ENCODE measurements around the gene MDN1. TPM values are rescaled to one million over a fixed set of nuclear protein-coding genes. Genes with fewer than 3 reads are reported as not detected.

The MDN1 gene
- total RNA-seq, 1 donor from 2014 or later, result 44.1 TPM

DNA sequence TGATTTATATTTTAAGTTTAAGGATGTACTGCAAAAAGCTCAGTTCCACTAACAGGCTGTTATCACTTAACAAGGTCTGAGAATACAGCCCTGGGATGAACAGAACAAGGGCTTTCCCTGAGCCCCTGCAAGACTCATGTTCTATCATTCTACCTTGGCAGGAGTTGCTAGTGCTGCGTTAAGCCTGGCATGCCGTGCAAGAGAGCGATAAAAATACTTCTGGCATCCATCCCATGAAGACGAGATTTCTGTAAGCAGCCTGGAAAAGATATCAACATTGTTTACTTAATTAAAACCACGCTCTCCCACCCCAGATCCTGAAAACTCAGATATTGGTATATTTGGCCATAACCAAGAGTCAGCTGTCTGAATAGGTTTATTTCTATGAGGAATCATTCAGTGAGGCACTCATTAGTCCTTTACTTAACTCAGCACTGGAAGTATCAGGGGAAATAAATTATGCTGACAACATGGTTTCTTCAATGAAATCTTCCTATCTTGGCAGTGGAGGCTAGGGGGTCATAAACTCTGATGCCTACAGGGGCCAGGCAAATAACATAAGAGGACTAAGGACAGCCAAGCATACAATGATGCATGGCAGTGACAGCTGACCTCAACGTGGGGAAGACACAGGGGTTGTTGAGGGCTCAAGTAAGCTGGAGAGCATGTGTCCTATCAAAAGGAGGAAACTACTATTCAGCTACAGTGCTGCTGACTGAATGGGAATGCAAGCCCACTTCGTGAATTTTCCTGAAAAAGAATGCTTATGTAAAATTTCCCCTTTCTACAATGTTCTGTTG is 143.4 kb downstream of the MDN1 start:
- Mint-ChIP-seq H3K4me3 (ENCODE audit: low read depth) (no peak overlapping the region), H3K27me3 (no peaks in the 10 kb centered on the region), H3K4me1 (ENCODE audit: low read depth) (no peaks in the 10 kb centered on the region), H3K9me3 (ENCODE audit: low read depth) (no peaks in the 10 kb centered on the region), H3K27ac (no peak overlapping the region), H3K36me3 (ENCODE audit: insufficient read depth) (peaks cover 12% of the 10 kb centered on the region)
- TF ChIP-seq, protein P1, sequence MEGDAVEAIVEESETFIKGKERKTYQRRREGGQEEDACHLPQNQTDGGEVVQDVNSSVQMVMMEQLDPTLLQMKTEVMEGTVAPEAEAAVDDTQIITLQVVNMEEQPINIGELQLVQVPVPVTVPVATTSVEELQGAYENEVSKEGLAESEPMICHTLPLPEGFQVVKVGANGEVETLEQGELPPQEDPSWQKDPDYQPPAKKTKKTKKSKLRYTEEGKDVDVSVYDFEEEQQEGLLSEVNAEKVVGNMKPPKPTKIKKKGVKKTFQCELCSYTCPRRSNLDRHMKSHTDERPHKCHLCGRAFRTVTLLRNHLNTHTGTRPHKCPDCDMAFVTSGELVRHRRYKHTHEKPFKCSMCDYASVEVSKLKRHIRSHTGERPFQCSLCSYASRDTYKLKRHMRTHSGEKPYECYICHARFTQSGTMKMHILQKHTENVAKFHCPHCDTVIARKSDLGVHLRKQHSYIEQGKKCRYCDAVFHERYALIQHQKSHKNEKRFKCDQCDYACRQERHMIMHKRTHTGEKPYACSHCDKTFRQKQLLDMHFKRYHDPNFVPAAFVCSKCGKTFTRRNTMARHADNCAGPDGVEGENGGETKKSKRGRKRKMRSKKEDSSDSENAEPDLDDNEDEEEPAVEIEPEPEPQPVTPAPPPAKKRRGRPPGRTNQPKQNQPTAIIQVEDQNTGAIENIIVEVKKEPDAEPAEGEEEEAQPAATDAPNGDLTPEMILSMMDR (IDR thresholded peaks at IDR 0.05; ENCODE audit: unreplicated experiment), result no peak
- no peak for DNase-seq (ENCODE audit: low spot score, unreplicated experiment)

DNA sequence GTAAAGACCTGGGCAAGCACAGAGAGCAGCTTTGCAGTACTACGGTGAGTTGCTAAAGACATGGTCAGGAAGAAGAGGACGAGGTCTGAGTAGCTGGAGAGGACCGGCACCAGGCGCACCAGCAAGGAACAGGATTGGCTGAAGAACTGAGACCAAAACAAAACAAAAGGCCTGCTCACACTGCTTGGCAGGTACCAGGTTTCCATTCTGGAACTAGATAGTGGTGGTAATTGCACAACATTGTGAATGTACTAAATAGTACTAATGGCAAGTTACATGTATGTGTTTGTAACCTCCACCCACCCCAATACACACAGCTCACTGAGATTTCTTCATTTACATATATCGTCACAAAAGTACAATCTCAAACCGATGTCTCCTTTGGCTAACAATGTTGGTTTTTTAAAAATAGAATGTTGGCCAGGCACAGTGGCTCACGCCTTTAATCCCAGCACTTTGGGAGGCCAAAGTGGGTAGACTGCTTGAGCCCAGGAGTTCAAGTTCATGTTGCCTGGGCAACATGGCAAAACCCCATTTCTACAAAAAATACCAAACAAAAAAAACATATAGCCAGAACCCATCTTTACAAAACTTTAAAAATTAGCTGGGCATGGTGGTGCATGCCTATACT is 148.5 kb downstream of the MDN1 start:
- no peaks in the 10 kb centered on the region for H3K27me3 Mint-ChIP-seq
- TF ChIP-seq, protein P1 (IDR thresholded peaks at IDR 0.05; ENCODE audit: unreplicated experiment), result no peak
- no peaks in the 10 kb centered on the region for H3K9me3 Mint-ChIP-seq (ENCODE audit: low read depth)
- no peaks in the 10 kb centered on the region for H3K4me1 Mint-ChIP-seq (ENCODE audit: low read depth)
- H3K4me3 Mint-ChIP-seq (ENCODE audit: low read depth), result no peak overlapping the region
- H3K36me3 Mint-ChIP-seq (ENCODE audit: insufficient read depth), result peaks cover 10% of the 10 kb centered on the region
- no peak overlapping the region for H3K27ac Mint-ChIP-seq
- no peak for DNase-seq (ENCODE audit: low spot score, unreplicated experiment)

DNA sequence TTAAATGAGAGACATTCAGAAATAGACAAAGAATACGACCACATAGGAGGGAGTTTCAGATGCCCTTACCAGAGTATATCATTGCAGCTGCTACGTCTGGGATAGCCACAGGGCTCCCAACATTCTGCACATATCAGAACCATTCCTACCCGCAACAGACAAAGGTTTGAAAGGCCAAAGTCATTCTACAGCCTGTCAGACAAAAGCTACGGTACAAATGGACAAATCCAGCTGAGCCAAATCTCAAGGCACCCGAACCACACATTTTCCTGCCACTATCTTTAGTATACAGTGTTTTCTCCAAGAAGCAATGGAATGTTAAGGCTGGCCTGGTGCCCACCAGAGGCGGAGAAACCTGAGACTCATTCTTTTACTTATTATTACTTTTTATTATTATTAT is 150.6 kb downstream of the MDN1 start:
- Mint-ChIP-seq H3K27ac (no peak overlapping the region), H3K4me3 (ENCODE audit: low read depth) (no peak overlapping the region), H3K4me1 (ENCODE audit: low read depth) (no peaks in the 10 kb centered on the region), H3K9me3 (ENCODE audit: low read depth) (no peaks in the 10 kb centered on the region), H3K36me3 (ENCODE audit: insufficient read depth) (peaks cover 9% of the 10 kb centered on the region), H3K27me3 (no peaks in the 10 kb centered on the region)
- DNase-seq (ENCODE audit: low spot score, unreplicated experiment), result no peak
- TF ChIP-seq, protein P1 (IDR thresholded peaks at IDR 0.05; ENCODE audit: unreplicated experiment), result no peak

DNA sequence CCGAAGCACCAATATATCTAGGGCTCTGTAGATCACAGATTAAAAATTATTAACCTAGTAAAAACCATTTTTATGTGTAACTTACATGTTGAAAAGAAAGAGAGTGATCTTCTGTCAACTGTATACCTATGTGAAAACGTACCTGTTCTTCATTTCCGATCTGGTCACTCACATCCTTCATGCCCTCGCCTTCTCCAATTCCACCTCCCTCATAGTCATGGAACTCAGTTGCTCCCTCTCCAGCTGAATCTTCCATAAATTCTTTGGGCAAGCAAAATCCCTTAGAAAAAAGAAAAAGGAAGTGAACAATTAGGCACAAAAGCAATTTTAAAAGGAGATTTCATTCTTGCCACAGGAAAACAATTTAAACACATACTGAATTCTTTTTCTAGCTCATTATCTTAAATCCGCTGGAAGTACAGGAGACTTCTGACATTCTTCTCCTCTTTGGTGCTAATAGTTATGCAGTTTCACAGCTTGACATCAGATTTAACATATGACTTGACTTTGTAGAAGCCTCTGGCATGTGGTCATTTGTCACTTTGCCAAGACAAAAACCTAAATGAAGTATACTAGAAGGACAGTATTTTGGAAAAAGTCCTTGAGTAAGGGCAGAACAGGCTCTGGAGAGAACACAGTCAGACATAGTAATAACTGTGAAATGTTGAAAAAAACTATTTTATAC is 151.6 kb downstream of the MDN1 start:
- Mint-ChIP-seq H3K4me1 (ENCODE audit: low read depth) (no peaks in the 10 kb centered on the region), H3K4me3 (ENCODE audit: low read depth) (no peak overlapping the region), H3K27me3 (no peaks in the 10 kb centered on the region), H3K36me3 (ENCODE audit: insufficient read depth) (peaks cover 8% of the 10 kb centered on the region), H3K27ac (no peak overlapping the region), H3K9me3 (ENCODE audit: low read depth) (no peaks in the 10 kb centered on the region)
- TF ChIP-seq, protein P1 (IDR thresholded peaks at IDR 0.05; ENCODE audit: unreplicated experiment), result no peak
- no peak for DNase-seq (ENCODE audit: low spot score, unreplicated experiment)

DNA sequence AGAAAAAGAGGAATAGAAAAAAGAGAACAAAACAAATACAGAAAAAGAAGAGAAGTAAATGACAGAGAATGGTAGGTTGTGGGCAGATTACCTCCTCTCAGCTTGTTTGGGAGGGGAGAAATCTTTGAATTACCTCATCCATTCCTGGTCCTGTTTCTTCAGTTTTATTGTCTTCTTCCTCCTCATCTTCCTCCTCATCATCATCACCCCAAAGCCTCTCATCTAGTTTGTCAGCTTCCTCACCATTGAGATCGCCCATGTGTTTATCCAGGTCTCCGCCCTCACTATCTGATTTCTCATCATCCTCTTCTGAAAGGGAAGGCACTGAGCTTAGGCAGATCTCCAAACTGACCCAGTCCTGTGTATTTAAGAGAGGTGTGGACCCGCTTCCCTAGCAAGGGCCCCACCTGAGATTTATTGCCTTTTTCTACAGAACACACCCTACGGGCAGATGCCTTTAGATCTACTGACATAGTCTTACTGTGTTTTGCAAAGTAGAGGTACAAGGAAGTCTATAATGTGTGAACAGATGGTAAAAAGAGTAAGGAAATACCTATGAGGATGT is 156.9 kb downstream of the MDN1 start:
- H3K36me3 Mint-ChIP-seq (ENCODE audit: insufficient read depth), result peaks cover 19% of the 10 kb centered on the region
- no peaks in the 10 kb centered on the region for H3K9me3 Mint-ChIP-seq (ENCODE audit: low read depth)
- H3K4me3 Mint-ChIP-seq (ENCODE audit: low read depth), result no peak overlapping the region

More for the DNA sequence above, 156.9 kb downstream of the MDN1 start:
- Mint-ChIP-seq H3K27ac (no peak overlapping the region), H3K27me3 (no peaks in the 10 kb centered on the region), H3K4me1 (ENCODE audit: low read depth) (no peaks in the 10 kb centered on the region)
- TF ChIP-seq, protein P1 (IDR thresholded peaks at IDR 0.05; ENCODE audit: unreplicated experiment), result no peak
- no peak for DNase-seq (ENCODE audit: low spot score, unreplicated experiment)

All from progenitor cell of endocrine pancreas (in vitro differentiated cells).